Psoas muscle (tissue), 8 donors: ENCODE results near the gene FXYD3. TPM values are rescaled to one million over a fixed set of nuclear protein-coding genes. Genes with fewer than 3 reads are reported as not detected.

Experiments used
- ATAC-seq, 4 donors: fragments of 200-7000 bp; cut with Tn5 transposase; one replicate each; pipeline ENCODE4 v1.9.1; 2020; ENCODE audit warnings: moderate library complexity in 3 of 4, mild to moderate bottlenecking in 2 of 4
- DNase-seq, 2 donors: peaks; one replicate each; pipeline ENCODE4 v3.0.0-alpha.2; 2020
- H3K27ac ChIP-seq: fragments of 200-600 bp; one replicate; pipeline ENCODE4 v1.8.0; 2022
- H3K27me3 ChIP-seq, 3 donors: fragments of 200-600 bp in 1 of 3; one replicate each; pipeline versions ENCODE4 v1.6.1 to v1.8.0; 2013 to 2022; ENCODE audit warnings: low read length in 2 of 3, mild to moderate bottlenecking in 2 of 3, moderate library complexity in 1 of 3; ENCODE audit not compliant: insufficient read depth in 3 of 3
- H3K36me3 ChIP-seq, 2 donors: fragments of 200-600 bp in 1 of 2; one replicate each; pipeline versions ENCODE4 v1.6.1 to v1.8.0; 2013 to 2022; ENCODE audit warnings: low read depth in 1 of 2, mild to moderate bottlenecking in 1 of 2, moderate library complexity in 1 of 2; ENCODE audit not compliant: insufficient read depth in 1 of 2
- H3K4me1 ChIP-seq: fragments of 200-600 bp; one replicate; pipeline ENCODE4 v1.8.0; 2022
- H3K4me3 ChIP-seq: fragments of 200-600 bp; one replicate; pipeline ENCODE4 v1.8.0; 2022; ENCODE audit warnings: mild to moderate bottlenecking
- H3K9me3 ChIP-seq: fragments of 200-600 bp; one replicate; pipeline ENCODE4 v1.8.0; 2022
- WGBS, 3 donors: extraction: QIAGEN DNeasy Blood & Tissue Kit; methylation state at CpG; one replicate each; pipeline versions ENCODE4 v1.1.6 to v1.1.7; 2013; 5-methylcytosine and 5-hydroxymethylcytosine counted together
- intact Hi-C, 2 donors: fragments of 100-400 bp; cut with DNase I; formaldehyde crosslinking; loops; one replicate each; pipeline versions ENCODE4 v1.11.0 to v1.14.2; 2022
- polyA plus RNA-seq, 3 donors: library from polyadenylated mRNA; stranded (reverse); fragments of 200-250 nt; gene quantifications; one replicate each; pipeline ENCODE4 v1.2.3, GENCODE V29; 2013
- total RNA-seq, 4 donors: library from RNA; stranded (reverse); fragmentation: NEBNext Ultra II Directional in 2 of 4; extraction: Animal tissue kit (Norgen Biotek cat#: 25700) in 2 of 4; gene quantifications; one replicate each; pipeline versions ENCODE4 v1.2.1 to v1.2.4, GENCODE V29; 2021 to 2023
- TF ChIP-seq, protein P1 (sequence below): fragments of 200-600 bp; IDR thresholded peaks from one replicate; pipeline ENCODE4 v1.8.0; 2022; ENCODE audit warnings: antibody characterized with exemption
- donor health status: healthy with polysubstance abuse.
- donor health status: DM: no; HTN: no; CAD: no; lungs with moderate emphysema.
- donor health status: Bipolar disorder and iron deficiency.
- donor health status: healthy.
- donor health status: DM: yes; HTN: yes; CAD: no.
- donor health status: DM: no; HTN: no; CAD: no.
- donor health status: DM: no; HTN: no; CAD: no.
- donor health status: DM: yes; HTN: yes; CAD: no.

Gene FXYD3
- total and polyA plus RNA-seq, 7 donors, result 0.10 to 0.38 (median 0.13) TPM; not detected in 4

DNA sequence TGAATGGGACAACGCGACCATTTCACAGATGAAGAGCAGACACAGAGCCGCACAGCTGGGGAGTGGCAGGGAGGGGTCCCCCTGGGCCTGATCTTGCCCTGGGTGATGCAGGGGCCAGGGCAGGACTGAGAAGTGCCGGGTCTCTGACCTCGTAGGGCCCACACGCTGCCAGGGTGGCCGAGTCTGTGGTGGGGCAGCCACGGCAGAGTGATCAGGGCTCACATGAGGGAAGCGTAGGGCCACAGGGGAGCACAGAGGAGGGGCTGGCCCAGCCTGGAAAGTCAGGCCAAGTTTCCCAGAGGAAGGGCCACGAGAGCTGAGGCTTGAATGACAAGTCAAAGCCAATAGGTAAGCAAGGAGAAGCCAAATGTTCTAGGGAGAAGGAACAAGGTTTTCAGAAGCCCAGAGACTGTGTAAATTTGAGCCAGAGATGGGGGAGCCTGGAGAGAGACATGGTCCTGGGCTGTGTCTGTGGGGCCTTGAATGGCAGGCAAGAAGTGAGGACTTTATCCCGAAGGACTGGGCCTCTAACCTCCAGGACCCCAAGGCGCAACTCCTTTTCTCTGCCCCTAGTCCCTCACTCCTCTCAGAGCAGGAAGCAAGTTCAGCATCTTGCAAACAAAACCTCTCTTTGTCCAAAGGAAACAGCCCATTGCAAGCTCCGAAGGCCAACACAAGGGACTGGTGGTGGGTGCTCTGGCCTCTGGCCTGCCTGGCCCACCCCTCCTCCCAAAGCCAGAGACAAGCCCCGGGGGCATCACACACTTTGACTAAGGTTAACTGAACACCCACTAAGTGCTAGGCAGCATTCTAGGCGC lies 31.7 kb upstream of the FXYD3 start:
- no peak for ATAC-seq
- Histone ChIP-seq H3K27ac (no peak overlapping the region), H3K4me1 (no peaks in the 10 kb centered on the region), H3K4me3 (no peak overlapping the region), H3K27me3 (peaks cover 0 to 2% (median 0%) of the 10 kb centered on the region in 3 donors), H3K36me3 (no peaks in the 10 kb centered on the region), H3K9me3 (no peaks in the 10 kb centered on the region)
- TF ChIP-seq, protein P1, sequence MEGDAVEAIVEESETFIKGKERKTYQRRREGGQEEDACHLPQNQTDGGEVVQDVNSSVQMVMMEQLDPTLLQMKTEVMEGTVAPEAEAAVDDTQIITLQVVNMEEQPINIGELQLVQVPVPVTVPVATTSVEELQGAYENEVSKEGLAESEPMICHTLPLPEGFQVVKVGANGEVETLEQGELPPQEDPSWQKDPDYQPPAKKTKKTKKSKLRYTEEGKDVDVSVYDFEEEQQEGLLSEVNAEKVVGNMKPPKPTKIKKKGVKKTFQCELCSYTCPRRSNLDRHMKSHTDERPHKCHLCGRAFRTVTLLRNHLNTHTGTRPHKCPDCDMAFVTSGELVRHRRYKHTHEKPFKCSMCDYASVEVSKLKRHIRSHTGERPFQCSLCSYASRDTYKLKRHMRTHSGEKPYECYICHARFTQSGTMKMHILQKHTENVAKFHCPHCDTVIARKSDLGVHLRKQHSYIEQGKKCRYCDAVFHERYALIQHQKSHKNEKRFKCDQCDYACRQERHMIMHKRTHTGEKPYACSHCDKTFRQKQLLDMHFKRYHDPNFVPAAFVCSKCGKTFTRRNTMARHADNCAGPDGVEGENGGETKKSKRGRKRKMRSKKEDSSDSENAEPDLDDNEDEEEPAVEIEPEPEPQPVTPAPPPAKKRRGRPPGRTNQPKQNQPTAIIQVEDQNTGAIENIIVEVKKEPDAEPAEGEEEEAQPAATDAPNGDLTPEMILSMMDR, result no peak
- 77 to 82% (median 80%) methylated on average over 15 of the region's 15 CpGs for WGBS, 3 donors
- no peak for DNase-seq
- intact Hi-C loops, result no loop called here

DNA sequence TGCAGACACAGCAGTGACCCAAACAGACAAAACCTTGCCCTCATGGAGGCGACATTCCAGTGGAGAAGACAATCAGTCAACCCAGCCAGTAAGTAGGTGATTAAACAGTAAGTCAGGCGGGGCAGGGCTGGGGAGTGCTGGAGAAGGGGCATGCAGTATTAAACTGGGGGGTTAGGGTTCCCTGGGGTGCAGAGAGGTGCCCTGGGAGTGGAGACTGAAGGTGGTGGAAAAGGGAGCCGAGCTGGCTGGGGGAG lies 31.2 kb upstream of the FXYD3 start:
- Histone ChIP-seq H3K36me3 (no peaks in the 10 kb centered on the region), H3K9me3 (no peaks in the 10 kb centered on the region), H3K27me3 (peaks cover 0 to 2% (median 0%) of the 10 kb centered on the region in 3 donors), H3K27ac (no peak overlapping the region), H3K4me3 (no peak overlapping the region), H3K4me1 (no peaks in the 10 kb centered on the region)
- WGBS, 3 donors, result 84 to 89% (median 84%) methylated on average over 3 of the region's 3 CpGs
- intact Hi-C loops, result no loop called here
- TF ChIP-seq, protein P1, result no peak
- ATAC-seq (no peak), DNase-seq (no peak)

DNA sequence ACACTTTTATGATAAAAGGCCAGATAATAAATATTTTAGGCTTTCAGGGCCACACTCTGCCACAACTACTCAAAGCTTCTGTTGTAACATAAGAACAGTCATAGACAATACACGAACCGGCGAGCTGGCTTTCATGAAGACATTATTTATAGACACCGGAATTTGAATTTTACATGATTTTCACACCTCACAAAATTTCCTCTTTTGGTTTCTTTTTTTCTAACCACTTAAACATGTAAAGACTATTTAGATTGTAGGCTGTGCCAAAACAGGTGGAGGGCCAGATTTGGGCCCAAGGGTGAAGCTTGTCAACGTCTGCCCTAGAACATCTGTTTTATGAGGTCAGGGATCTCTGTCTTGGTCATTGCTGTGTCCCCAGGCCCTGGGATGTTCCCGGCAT lies 29.7 kb upstream of the FXYD3 start:
- no peak for ATAC-seq
- Histone ChIP-seq H3K27me3 (peaks cover 0 to 2% (median 0%) of the 10 kb centered on the region in 3 donors), H3K9me3 (no peaks in the 10 kb centered on the region), H3K4me1 (peaks cover 2% of the 10 kb centered on the region), H3K36me3 (no peaks in the 10 kb centered on the region), H3K4me3 (no peak overlapping the region), H3K27ac (no peak overlapping the region)
- intact Hi-C loops, result no loop called here
- no peak for DNase-seq
- WGBS, 3 donors, result 32 to 51% (median 36%) methylated on average over 6 of the region's 6 CpGs
- TF ChIP-seq, protein P1, result no peak

DNA sequence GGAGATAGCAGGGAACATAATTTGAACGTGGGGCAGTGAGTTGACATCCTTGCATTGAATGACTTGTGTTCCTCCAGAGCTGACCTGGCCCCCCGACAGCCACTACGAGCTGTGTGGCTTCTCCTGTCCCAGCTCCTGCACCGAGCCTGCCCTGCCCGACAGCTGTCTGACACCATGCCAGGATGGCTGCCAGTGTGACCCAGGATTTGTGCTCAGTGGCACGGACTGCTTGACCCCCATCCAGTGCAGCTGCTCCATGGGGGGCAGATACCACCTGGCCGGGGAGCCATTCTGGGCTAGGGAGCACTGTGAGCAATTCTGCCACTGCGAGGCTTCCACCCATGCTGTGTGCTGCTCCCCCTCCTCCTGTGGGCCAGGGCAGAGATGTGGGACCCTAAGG lies 29.2 kb upstream of the FXYD3 start:
- Histone ChIP-seq H3K27me3 (peaks cover 0 to 2% (median 0%) of the 10 kb centered on the region in 3 donors), H3K4me3 (no peak overlapping the region), H3K36me3 (no peaks in the 10 kb centered on the region), H3K27ac (no peak overlapping the region), H3K9me3 (no peaks in the 10 kb centered on the region), H3K4me1 (peaks cover 3% of the 10 kb centered on the region)
- DNase-seq (peak in 1 of 2 donors; percentile 68), ATAC-seq (peak in 2 of 4 donors; percentile 23 to 52)
- intact Hi-C loops, result no loop called here
- WGBS, 3 donors, result 17 to 31% (median 19%) methylated on average over 8 of the region's 8 CpGs
- TF ChIP-seq, protein P1, result no peak

DNA sequence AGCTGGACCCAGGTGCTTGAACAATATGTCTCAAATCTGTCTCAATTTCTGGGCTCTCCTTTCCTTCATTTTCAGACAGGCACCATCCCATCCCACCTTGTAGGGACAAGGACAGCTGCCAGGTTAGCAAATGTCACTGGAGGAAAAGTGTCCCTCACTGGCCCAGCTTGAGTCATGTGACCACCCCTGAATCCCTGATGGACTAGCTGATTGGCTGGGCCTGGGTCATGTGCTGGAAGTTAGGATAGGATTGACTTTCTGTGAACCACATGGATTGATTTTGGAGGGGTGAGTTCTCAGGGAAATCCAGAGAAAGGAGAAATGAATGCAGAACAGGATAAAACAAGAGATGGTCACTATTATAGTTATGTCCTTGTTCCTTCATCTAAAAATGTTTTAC lies 28.2 kb upstream of the FXYD3 start:
- DNase-seq (no peak), ATAC-seq (no peak)
- Histone ChIP-seq H3K4me3 (no peak overlapping the region), H3K27ac (no peak overlapping the region), H3K27me3 (peaks cover 0 to 2% (median 0%) of the 10 kb centered on the region in 3 donors), H3K9me3 (no peaks in the 10 kb centered on the region), H3K4me1 (peaks cover 3% of the 10 kb centered on the region), H3K36me3 (no peaks in the 10 kb centered on the region)
- intact Hi-C loops, result no loop called here
- TF ChIP-seq, protein P1, result no peak
